Activated CD8-positive, alpha-beta memory T cell treated with anti-CD3 and anti-CD28 coated beads for 1 hour (primary cell): ENCODE measurements around the gene TXN2.

Experiments
- DNase-seq, 2 donors: peaks; one replicate each; pipeline ENCODE4 v3.0.0-alpha.2; 2020; ENCODE audit warnings: low read depth in 1 of 2; ENCODE audit errors: extremely low read depth in 1 of 2

Gene TXN2

DNA sequence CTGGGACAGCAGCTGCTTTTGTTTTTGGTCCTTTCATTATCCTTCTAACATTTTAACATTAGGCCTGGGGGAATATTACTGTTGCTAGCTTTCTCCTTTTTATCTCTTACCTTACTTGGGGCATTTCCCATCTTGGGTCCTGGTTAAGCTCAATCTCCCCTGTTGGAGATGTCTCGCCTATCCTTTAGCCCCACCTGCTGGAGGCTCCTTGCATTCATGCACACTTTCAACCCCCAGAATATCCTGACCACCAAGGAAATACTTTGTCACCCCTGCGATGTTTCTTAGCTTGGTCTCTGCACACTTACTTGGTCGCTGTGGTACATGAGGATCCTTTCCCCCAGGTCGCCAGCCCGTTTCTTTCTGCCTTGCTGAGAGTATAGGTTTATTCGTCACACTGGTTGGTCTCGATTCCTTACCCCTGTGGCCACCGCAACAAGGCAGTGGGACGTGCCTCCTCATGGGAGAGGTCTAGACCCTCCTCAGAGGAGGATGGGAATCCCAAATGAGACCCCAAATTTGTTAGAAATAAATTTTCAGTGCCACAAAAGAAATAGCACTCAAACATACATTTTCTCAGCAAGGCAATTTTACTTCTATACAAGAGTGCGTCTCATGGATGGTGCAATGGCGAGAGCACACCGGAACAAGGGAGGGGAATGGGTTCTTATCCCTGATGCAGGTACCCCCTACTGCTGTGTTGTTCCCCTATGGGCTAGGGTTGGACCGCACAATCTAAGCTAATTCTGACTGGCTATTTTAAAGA lies 5.4 kb upstream of the TXN2 start:
- peak; percentile 34 to 40 for DNase-seq

DNA sequence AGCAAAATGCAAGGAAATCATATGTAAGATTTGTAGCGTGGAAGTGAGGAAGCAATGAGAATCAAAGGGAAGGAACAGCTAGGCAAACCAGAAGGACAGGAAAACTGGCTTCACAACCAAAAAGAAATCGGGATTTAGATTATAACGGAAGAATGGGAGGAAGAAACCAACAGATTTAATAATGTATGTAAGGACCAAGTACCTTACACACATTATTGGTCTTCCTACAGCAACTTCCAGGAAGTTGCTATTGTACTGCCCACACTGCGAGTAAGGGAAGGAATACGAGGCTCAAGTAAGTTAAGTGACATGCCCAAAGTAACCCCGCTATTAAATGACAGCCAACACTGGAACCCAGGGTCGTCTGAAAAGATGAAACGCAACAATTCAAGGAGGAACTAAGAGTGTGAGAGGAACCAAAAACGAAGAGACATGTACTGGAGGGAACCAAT lies 473 bp downstream of the TXN2 start:
- no peak for DNase-seq

- DNase-seq = no peak
Measured at GRCh38 chr22:36478966-36479365, 2.5 kb downstream of the TXN2 start.

DNA sequence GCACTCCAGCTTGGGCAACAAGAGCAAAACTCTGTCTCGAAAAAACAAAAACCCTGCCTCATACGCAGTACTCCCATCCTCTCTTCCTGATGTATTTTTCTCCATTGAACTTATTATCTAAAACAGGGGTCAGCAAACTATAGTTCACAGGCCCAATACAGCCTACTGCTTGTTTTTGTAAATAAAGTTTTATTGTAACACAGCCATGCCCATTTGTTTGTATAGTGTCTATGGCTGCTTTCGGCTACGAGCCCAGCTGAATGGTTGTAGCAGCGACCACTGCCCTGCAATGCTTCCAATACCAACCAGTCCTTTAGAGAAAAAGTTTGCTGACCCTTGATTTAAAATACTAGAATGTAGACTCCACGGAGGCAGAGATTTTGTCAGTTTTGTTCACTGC lies 6.1 kb downstream of the TXN2 start:
- DNase-seq = no peak

GRCh38 chr22:36472689-36473088 lies 8.8 kb downstream of the TXN2 start:
- DNase-seq = no peak

DNA sequence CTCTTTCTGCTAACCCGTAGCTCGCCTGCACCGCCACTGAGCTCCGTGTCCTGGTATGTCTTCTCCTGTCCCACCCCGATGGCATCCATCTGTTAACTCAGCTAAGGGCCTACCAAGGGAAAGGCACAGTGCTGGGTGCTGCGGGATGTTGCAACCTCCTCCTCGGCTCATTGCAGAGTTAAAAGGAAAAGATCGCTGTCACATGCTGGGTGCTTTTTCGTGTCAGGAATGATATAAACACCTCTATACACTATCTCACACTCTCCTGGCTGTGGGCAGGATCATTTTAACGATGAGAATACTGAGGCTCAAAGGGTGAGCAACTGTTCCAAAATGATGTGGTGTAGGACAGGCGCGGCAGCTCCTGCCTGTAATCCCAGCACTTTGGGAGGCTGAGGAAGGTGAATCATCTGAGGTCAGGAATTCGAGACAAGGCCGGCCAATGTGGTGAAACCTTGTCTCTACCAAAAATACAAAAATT lies 10.1 kb downstream of the TXN2 start:
- no peak for DNase-seq

- DNase-seq = no peak
Measured at GRCh38 chr22:36470994-36471331, 10.5 kb downstream of the TXN2 start.

DNA sequence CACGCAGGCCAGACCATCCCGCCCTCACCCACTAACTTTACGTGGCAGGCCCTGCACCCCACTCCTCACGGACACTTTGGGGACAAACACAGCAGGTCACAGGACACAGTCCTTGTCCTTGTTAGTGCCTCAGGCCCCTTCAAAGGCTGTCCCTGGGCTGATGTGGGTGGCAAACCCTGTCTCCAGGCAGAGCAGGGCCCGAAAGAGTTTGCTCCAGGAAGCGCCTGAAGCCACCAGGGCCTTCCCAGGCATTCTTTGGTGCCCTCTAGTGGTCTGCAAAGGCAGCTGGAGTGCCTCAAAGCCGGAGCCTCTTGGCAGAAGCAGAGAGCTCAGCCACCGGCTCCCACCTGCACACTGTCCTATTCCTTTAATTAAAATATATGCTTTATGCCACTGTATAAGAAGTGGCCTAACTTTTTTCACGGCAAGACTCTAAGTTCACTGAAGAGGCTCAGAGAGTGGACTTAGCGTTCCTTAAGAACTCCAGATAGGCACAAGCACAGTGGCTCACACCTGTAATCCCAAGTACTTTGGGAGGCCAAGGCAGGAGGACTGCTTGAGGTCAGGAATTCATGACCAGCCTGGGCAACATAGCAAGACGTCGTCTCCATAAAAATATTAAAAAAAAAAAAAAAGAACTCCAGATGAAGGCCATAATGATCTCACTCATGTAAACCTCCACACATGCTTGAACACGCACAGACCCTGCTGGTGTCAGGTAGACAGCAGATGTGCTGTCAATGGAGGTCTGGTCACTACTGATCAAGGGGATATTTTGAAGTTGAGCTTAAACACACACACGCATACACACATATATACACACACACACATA lies 11.1 kb downstream of the TXN2 start:
- DNase-seq = peak; percentile 56 to 65

- no peak for DNase-seq
Measured at GRCh38 chr22:36469094-36469710, 12.2 kb downstream of the TXN2 start.

- DNase-seq = no peak
Measured at GRCh38 chr22:36467946-36468345, 13.5 kb downstream of the TXN2 start.

- DNase-seq = no peak
Measured at GRCh38 chr22:36467042-36467810, 14.2 kb downstream of the TXN2 start.

DNA sequence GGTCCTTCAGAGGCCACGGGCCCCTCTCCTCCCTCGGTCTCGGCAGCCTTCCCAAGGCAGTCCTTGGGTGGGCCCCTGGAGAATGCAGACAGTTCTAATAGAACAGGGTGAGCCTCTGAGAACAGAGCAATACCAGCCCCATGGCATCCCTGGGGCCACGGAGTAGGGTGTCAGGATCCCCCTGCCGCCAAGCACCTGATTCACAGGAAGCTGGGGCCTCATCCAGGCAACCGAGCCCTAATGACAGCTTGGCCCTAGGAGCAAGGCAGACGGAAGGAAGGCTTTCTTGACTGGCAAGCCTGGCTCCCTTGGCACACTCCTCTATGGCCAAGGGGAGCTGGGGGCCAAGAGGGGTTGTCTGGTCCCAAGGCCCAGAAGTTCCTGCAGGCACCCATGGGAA lies 15.2 kb downstream of the TXN2 start:
- DNase-seq = no peak

- no peak for DNase-seq
Measured at GRCh38 chr22:36465232-36466021, 16.0 kb downstream of the TXN2 start.

DNA sequence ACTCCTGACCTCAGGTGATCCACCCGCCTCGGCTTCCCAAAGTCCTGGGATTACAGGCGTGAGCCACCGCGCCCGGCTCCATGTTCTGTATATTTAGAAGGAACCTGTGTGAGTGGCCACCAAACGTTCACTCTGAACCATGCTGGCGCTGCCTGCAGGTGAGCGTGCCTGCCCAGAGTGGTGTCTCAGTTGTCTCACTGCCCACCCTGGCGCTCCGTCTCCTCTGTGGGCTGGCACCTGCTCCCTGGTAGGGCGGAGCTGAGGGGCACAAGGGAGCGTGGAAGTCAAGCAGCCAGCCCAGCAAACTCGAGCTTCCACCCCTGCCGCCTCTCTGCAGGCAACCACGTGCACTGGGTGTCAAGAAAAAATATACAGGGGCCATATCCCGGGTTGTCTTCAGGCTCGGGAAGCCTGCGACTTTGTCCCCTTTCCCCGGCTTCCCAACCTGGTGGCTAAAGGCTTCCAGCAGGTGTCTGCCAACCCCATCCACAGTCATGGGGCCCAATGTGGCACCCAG lies 16.7 kb downstream of the TXN2 start:
- no peak for DNase-seq

GRCh38 chr22:36463783-36464184 lies 17.7 kb downstream of the TXN2 start:
- no peak for DNase-seq

DNA sequence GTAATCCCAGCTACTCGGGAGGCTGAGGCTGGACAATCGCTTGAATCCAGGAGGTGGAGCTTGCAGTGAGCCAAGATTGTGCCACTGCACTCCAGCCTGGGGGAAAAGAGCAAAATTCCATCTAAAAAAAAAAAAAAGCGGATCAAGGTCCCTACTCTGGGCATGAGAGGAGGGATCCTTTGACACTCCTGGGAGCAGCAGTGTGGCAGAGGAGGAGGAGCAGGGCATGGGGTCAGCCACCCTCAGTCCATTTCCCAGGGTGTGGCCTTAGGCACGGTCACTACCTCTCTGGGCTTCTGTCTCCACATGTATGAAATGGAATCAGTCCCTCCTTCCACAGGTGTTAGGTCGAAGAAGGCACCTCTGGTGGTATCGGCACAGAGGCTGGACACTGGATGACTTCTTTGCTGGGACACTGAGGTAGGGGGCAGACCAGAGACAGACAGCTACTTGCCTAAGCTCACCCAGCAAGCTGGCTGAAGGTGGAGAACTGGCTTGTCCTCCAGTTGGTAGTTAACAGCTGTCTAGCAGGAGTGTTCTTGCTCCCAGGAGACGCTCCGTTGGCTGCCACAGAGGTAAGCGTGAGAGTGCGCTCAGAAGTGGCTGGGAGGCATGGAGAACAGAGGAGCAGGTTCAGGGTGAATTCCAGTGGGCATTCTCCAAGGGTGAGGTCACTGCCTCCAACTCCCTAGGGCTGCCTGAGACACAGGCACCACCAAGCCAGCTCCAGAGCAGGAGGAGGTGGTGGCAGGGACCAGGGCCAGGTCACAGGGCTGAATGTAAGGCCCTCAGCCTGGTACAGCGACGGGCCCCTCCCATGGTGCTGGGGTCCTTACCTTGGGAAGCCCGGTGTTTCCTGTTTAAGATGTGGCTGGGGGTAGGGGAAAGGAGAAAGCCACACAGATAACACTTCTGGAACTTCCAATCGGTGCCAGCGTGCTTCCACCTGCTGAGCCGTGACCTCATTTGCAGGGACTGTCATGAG lies 19.5 kb downstream of the TXN2 start:
- DNase-seq = no peak

- no peak for DNase-seq
Measured at GRCh38 chr22:36460202-36460601, 21.2 kb downstream of the TXN2 start.

DNA sequence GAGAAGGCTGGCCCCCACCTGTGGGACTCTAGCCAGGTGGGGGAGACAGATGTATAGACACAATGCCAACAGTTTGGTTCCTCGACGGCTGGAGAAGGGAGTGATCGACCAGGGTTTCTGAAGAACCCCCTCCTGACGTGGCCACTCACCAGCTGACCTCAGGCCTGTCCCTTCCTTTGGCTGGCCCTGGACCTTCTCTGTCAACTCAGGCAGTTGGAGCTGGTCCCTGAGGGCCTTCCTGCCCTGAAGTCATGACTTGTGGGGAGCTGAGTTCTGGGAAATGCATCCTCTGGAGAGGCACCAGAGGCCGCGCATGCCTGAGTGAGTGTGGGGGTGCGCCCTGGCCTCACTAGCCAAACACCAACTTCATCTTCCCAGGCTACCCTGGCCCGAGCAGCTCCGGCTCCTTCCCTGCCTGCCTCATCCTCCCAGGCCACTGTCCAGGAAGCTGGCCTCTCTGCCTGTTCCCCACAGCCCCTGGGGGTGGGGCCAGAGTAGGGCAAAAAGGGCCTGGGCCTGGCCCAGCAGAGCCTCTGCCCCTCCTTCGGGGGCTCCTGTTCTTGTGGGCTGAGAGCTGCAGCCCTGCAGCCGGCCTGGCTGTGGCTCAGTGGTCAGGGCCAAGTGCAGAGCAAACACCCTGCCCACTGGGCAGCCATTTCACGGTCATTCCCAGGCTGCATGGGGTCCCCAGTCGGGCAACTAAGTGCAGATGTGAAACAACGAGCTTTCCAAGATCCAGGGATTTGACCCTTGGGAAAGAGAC lies 23.6 kb downstream of the TXN2 start:
- DNase-seq = no peak
